Measurements from ENCODE around the gene RAE1.

Gene RAE1

GRCh38 chr20:57369596-57369995, 18.5 kb downstream of the RAE1 start:
- no peak for DNase-seq (ENCODE audit: low read depth in 1 of 2, low spot score in 1 of 2)

DNA sequence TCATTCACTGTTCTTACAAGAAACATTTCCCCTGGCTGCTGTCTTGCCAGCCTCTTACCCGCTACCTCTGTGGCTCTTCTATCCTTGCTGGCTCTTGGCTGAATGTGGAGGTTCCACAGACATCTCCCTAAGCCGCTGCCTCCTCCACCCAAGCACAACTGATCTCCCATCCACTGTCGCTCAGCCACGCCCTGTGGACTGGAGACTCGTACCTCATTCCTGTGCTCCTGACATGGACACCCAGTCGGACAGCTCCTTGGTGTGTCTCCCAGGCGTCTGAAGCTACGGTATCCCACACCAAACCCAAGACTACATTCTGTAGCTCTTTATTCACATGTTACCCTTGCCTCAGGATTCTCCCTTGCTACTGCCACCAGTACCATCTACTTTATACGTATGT, 19.3 kb downstream of the RAE1 start:
- DNase-seq (ENCODE audit: low read depth in 1 of 2, low spot score in 1 of 2) = no peak

GRCh38 chr20:57371363-57371762, 20.3 kb downstream of the RAE1 start:
- DNase-seq (ENCODE audit: low read depth in 1 of 2, low spot score in 1 of 2) = no peak

GRCh38 chr20:57372157-57372556, 21.1 kb downstream of the RAE1 start:
- no peak for DNase-seq (ENCODE audit: low read depth in 1 of 2, low spot score in 1 of 2)

GRCh38 chr20:57372581-57373350, 21.7 kb downstream of the RAE1 start:
- DNase-seq (ENCODE audit: low read depth in 1 of 2, low spot score in 1 of 2) = no peak

- DNase-seq (ENCODE audit: low read depth in 1 of 2, low spot score in 1 of 2) = no peak
These were observed 23.4 kb downstream of the RAE1 start for GRCh38 chr20:57374343-57374930.

GRCh38 chr20:57374931-57375651, 24.0 kb downstream of the RAE1 start:
- no peak for DNase-seq (ENCODE audit: low read depth in 1 of 2, low spot score in 1 of 2)

- no peak for DNase-seq (ENCODE audit: low read depth in 1 of 2, low spot score in 1 of 2)
These were observed 24.7 kb downstream of the RAE1 start for GRCh38 chr20:57375652-57376230.

- no peak for DNase-seq (ENCODE audit: low read depth in 1 of 2, low spot score in 1 of 2)
These were observed 26.3 kb downstream of the RAE1 start for GRCh38 chr20:57377350-57377749.

DNA sequence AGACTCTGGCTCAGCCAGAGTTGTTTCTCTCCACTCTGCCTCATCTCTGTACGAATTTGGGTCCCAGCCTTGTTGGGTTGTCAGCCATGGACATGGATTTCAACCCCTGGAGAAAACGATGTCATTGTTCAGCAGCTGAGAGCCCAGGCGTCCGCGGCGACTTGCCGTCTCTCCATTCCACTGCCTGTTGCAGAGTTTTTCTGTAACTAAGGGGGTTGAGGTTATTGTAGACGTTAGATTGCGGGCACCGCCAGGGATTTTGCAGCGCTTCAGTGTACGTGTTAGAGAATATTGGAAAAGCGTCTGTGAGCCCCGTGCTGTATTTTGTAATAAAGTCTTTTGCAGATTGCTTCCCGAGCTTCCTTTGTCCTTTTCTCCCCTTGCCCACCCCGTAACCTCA, 27.1 kb downstream of the RAE1 start:
- no peak for DNase-seq (ENCODE audit: low read depth in 1 of 2, low spot score in 1 of 2)

GRCh38 chr20:57378646-57379262, 27.7 kb downstream of the RAE1 start:
- no peak for DNase-seq (ENCODE audit: low read depth in 1 of 2, low spot score in 1 of 2)

DNA sequence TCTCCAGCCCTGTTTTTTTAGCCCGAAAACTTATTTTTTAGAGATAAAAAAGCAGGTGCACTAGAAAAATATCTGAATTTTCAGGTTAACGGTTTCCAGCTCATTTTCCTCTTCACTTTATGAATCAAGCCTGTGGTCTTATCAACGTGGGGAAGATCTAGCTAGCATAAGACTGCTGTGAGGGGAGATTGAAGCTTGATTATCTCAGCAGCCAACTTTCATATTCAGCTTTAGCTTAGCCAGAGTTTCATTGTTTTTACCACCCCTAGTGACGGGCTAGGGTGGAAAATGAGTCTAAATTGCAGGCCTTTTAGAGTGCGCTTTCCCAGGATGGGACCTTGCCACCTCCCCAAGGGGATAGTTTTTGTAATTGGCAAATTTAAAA, 28.2 kb downstream of the RAE1 start:
- DNase-seq (ENCODE audit: low read depth in 1 of 2, low spot score in 1 of 2) = no peak

- DNase-seq (ENCODE audit: low read depth in 1 of 2, low spot score in 1 of 2) = no peak
These were observed 29.2 kb downstream of the RAE1 start for GRCh38 chr20:57380081-57380750.

- peak in 1 of 2 donors; percentile 85 for DNase-seq (ENCODE audit: low read depth in 1 of 2, low spot score in 1 of 2)
These were observed 30.8 kb downstream of the RAE1 start for GRCh38 chr20:57381596-57382503.

DNA sequence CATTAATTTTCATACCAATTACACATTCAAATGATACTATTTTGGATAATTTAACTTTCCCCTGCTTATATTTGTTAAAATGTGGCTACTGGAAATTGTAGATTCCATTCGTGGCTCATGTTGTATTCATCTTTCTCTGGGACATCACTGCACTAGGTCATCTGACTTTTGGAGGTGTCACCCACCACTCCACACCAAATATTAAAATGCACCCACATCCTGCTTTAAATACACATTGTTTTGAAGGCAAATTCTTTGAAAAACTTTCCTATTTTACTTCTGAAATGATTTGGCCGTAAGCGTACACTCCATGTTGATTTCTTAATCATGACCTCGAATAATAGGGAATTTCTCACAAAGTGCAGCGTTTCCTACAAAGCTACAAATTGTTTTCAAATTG, 31.5 kb downstream of the RAE1 start:
- DNase-seq (ENCODE audit: low read depth in 1 of 2, low spot score in 1 of 2) = no peak

- no peak for DNase-seq (ENCODE audit: low read depth in 1 of 2, low spot score in 1 of 2)
These were observed 32.6 kb downstream of the RAE1 start for GRCh38 chr20:57383447-57384347.

DNA sequence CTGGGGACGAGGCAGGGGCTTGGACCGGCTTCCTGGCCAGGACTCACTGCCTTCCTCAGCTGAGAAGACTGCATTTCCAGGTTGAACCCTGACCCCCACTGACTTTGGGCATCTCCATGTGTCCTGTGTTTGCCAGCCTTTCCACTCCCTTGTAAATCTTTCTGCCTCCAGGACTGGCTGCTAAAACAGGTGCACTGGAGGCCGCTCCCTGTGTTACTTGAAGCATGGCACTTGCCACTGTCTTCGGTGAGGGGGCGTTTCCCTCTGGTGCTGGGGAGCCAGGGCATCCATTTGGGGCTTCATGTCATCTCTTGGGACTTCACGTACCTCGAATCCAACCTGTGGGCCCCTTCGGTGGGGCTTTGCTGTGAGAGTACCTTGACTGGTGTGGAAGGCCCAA, 33.4 kb downstream of the RAE1 start:
- no peak for DNase-seq (ENCODE audit: low read depth in 1 of 2, low spot score in 1 of 2)

GRCh38 chr20:57384953-57385761, 34.1 kb downstream of the RAE1 start:
- no peak for DNase-seq (ENCODE audit: low read depth in 1 of 2, low spot score in 1 of 2)

Measured in activated CD4-positive, alpha-beta T cell treated with anti-CD3 and anti-CD28 coated beads, Interleukin-2, amount 50 U/mL, for 24 hours (primary cell).